K562 (cell line): ENCODE measurements around the gene SLAIN1. TPM values are rescaled to one million over a fixed set of nuclear protein-coding genes. Genes with fewer than 3 reads are reported as not detected.

Experiments used
- microRNA-seq: library from miRNA; unstranded; fragments of <30 nt; microRNA quantifications from one replicate; pipeline ENCODE4, GENCODE V29; 2018; ENCODE audit warnings: borderline microRNAs expressed
- polyA plus RNA-seq, 8 experiments: library from polyadenylated mRNA; depleted of rRNA in 4 of 8; stranded (reverse) in 5 of 8; unstranded in 3 of 8; fragments of >200 nt; fragmentation: Nextera tagmentation in 2 of 8; fragmentation: Illumina TruSeq in 1 of 8; extraction: Ambion mirVana in 2 of 8; extraction: Trizol in 1 of 8; gene quantifications; 2 replicates each; pipeline versions ENCODE4 v1.2.1 to v1.2.3, GENCODE V29; 2011 to 2014; ENCODE audit warnings: inconsistent platforms in 1 of 8, missing spikeins in 1 of 8
- small RNA-seq: library from RNA; depleted of rRNA; stranded (forward); fragments of <200 nt; gene quantifications from one replicate; pipeline ENCODE3, GENCODE V24; 2014
- total RNA-seq, 7 experiments: library from RNA; depleted of rRNA in 6 of 7; stranded (reverse); fragments of >200 nt in 6 of 7; fragmentation: Illumina TruSeq in 2 of 7; extraction: Trizol in 2 of 7; gene quantifications; 2 replicates each; pipeline versions ENCODE4 v1.2.1 to v1.2.3, GENCODE V29; 2011 to 2021; ENCODE audit warnings: low replicate concordance in 1 of 7

Gene SLAIN1
- total and polyA plus RNA-seq, 9 of the 15 experiments (the other 6 are each of a cell fraction or from before 2014, with no cell fraction given): 0.07 to 0.40 (median 0.10) TPM; not detected in 3

Small RNAs within 50 kb of the gene (microRNA-seq; reads per million reads assigned to microRNA genes)
- not detected for gene MIR3665

Small RNAs within 50 kb of the gene (small RNA-seq; reads per million reads assigned to genes)
- not detected for gene MIR3665
- not detected for gene SPTLC1P5

Other genes with a start within 250 kb of the SLAIN1 start
- not detected in 2 replicates for gene SCEL, start 162.0 kb upstream of the SLAIN1 start, total RNA-seq (2014; rRNA removed)
- gene SCEL, start 162.0 kb upstream of the SLAIN1 start, total RNA-seq (2014; rRNA removed; fragmentation: Illumina TruSeq; extraction: Trizol): not detected in 2 replicates
- gene SCEL, start 162.0 kb upstream of the SLAIN1 start, total RNA-seq (2015; rRNA removed; fragmentation: Illumina TruSeq; extraction: Trizol): not detected in 2 replicates
- not detected in 2 replicates for gene SCEL, start 162.0 kb upstream of the SLAIN1 start, total RNA-seq (2021)
- gene SCEL, start 162.0 kb upstream of the SLAIN1 start, polyA plus RNA-seq (2011; rRNA removed): not detected in 2 replicates
- not detected in 2 replicates for gene SCEL, start 162.0 kb upstream of the SLAIN1 start, polyA plus RNA-seq (2014; fragmentation: Illumina TruSeq; extraction: Trizol)
- not detected for gene SCEL, start 162.0 kb upstream of the SLAIN1 start, polyA plus RNA-seq (2014; fragmentation: Nextera tagmentation; extraction: Ambion mirVana)
- not detected in 2 replicates for gene SCEL, start 162.0 kb upstream of the SLAIN1 start, polyA plus RNA-seq (2014; rRNA removed)
- not detected in 2 replicates for gene EDNRB, start 221.1 kb downstream of the SLAIN1 start, total RNA-seq (2014; rRNA removed)
- not detected in 2 replicates for gene EDNRB, start 221.1 kb downstream of the SLAIN1 start, total RNA-seq (2014; rRNA removed; fragmentation: Illumina TruSeq; extraction: Trizol)
- not detected in 2 replicates for gene EDNRB, start 221.1 kb downstream of the SLAIN1 start, total RNA-seq (2015; rRNA removed; fragmentation: Illumina TruSeq; extraction: Trizol)
- gene EDNRB, start 221.1 kb downstream of the SLAIN1 start, total RNA-seq (2021): 0.04 and 0.36 TPM in 2 replicates
- gene EDNRB, start 221.1 kb downstream of the SLAIN1 start, polyA plus RNA-seq (2011; rRNA removed): not detected in 2 replicates
- gene EDNRB, start 221.1 kb downstream of the SLAIN1 start, polyA plus RNA-seq (2014; fragmentation: Illumina TruSeq; extraction: Trizol): not detected in 2 replicates
- not detected for gene EDNRB, start 221.1 kb downstream of the SLAIN1 start, polyA plus RNA-seq (2014; fragmentation: Nextera tagmentation; extraction: Ambion mirVana)
- gene EDNRB, start 221.1 kb downstream of the SLAIN1 start, polyA plus RNA-seq (2014; rRNA removed): not detected in 2 replicates